H1 (cell line): Measurements from ENCODE around the gene PRRT2. TPM values are rescaled to one million over a fixed set of nuclear protein-coding genes. Genes with fewer than 3 reads are reported as not detected.

ENCODE experiments used
- BACH1 ChIP-seq: IDR thresholded peaks from 2 replicates; pipeline ENCODE4 v1.6.1; 2012; ENCODE audit warnings: low read length, improper control_type of control experiment
- CTBP2 ChIP-seq: IDR thresholded peaks from 2 replicates; pipeline ENCODE4 v1.7.0; 2011; ENCODE audit warnings: borderline replicate concordance, mild to moderate bottlenecking, moderate library complexity, mixed read lengths, low read length; ENCODE audit not compliant: insufficient read depth, insufficient read length
- MAFK ChIP-seq: IDR thresholded peaks from 2 replicates; pipeline ENCODE4 v1.6.1; 2012; ENCODE audit warnings: low read depth, mild to moderate bottlenecking, improper control_type of control experiment, low read length
- SAP30 ChIP-seq: fragments of 300-600 bp; sonication (generic); IDR thresholded peaks from 2 replicates; pipeline ENCODE4 v1.7.1; 2012; ENCODE audit warnings: low read length, moderate library complexity, mild to moderate bottlenecking, inconsistent platforms; ENCODE audit not compliant: insufficient read depth, insufficient replicate concordance
- polyA plus RNA-seq, 7 experiments: library from polyadenylated mRNA; depleted of rRNA in 3 of 7; stranded (reverse) in 5 of 7; unstranded in 2 of 7; fragments of >200 nt in 5 of 7; fragments of 200-250 nt in 2 of 7; gene quantifications; 1 replicate in 5 of 7; 2 replicates in 1 of 7; 4 replicates in 1 of 7; pipeline versions ENCODE4 v1.2.1 to v1.2.3, GENCODE V29; 2011 to 2013; ENCODE audit warnings: missing spikeins in 2 of 7, mixed read lengths in 2 of 7
- total RNA-seq: library from RNA; stranded (reverse); fragmentation: NEBNext Ultra II Directional; extraction: Animal tissue kit (Norgen Biotek cat#: 25700); gene quantifications from 2 replicates; pipeline ENCODE4 v1.2.1, GENCODE V29; 2021
- TF ChIP-seq, protein P1 (sequence below): IDR thresholded peaks from 2 replicates; pipeline ENCODE4 v1.6.1; 2012; ENCODE audit warnings: low read length, inconsistent platforms

Gene PRRT2
- total and polyA plus RNA-seq, 2 of the 8 experiments (the other 6 are each of a cell fraction or from before 2014, with no cell fraction given): 12.8 to 32.6 TPM

- TF ChIP-seq MAFK (no peak), SAP30 (no peak), CTBP2 (no peak), BACH1 (peak; percentile 94)
- TF ChIP-seq, protein P1, sequence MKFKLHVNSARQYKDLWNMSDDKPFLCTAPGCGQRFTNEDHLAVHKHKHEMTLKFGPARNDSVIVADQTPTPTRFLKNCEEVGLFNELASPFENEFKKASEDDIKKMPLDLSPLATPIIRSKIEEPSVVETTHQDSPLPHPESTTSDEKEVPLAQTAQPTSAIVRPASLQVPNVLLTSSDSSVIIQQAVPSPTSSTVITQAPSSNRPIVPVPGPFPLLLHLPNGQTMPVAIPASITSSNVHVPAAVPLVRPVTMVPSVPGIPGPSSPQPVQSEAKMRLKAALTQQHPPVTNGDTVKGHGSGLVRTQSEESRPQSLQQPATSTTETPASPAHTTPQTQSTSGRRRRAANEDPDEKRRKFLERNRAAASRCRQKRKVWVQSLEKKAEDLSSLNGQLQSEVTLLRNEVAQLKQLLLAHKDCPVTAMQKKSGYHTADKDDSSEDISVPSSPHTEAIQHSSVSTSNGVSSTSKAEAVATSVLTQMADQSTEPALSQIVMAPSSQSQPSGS: 0 out of 2 replicates have a peak, but pooled peaks have one; percentile 40
These were observed 21.6 kb upstream of the PRRT2 start, which contains the start of gene KIF22 (continued) for GRCh38 chr16:29790183-29790948.
